HepG2 (cell line): Measurements from ENCODE around the gene PAFAH1B1. TPM values are rescaled to one million over a fixed set of nuclear protein-coding genes. Genes with fewer than 3 reads are reported as not detected.

Source experiments
- AGO2 ChIP-seq: fragments of 200-400 bp; formaldehyde crosslinking; optimal IDR thresholded peaks from 2 replicates; pipeline ENCODE3; 2017; ENCODE audit warnings: mild to moderate bottlenecking, low read depth, low read length, moderate library complexity
- CSRNP1 ChIP-seq: sonication (generic); formaldehyde crosslinking; IDR thresholded peaks from 2 replicates; pipeline ENCODE4 v1.8.1; 2023; ENCODE audit warnings: mild to moderate bottlenecking, missing genetic modification reagents
- HOXA5 ChIP-seq: sonication (generic); formaldehyde crosslinking; IDR thresholded peaks from 2 replicates; pipeline ENCODE4 v1.4.0; 2020; ENCODE audit warnings: missing genetic modification reagents
- MEIS2 ChIP-seq: sonication (generic); formaldehyde crosslinking; IDR thresholded peaks from 2 replicates; pipeline ENCODE4 v1.9.0; 2021; ENCODE audit warnings: mild to moderate bottlenecking, missing genetic modification reagents
- ZBTB4 ChIP-seq: sonication (generic); formaldehyde crosslinking; IDR thresholded peaks from 2 replicates; pipeline ENCODE4 v1.4.0; 2020; ENCODE audit warnings: missing genetic modification reagents, mild to moderate bottlenecking, borderline replicate concordance
- ZFX ChIP-seq: sonication (generic); formaldehyde crosslinking; IDR thresholded peaks from 2 replicates; pipeline ENCODE4 v1.4.0; 2020; ENCODE audit warnings: mild to moderate bottlenecking, low read depth, missing genetic modification reagents, moderate library complexity
- ZNF142 ChIP-seq: sonication (generic); formaldehyde crosslinking; IDR thresholded peaks from 2 replicates; pipeline ENCODE4 v1.4.0; 2020; ENCODE audit warnings: missing genetic modification reagents
- ZNF777 ChIP-seq: sonication (generic); formaldehyde crosslinking; IDR thresholded peaks from 2 replicates; pipeline ENCODE4 v1.4.0; 2020; ENCODE audit warnings: missing genetic modification reagents
- polyA plus RNA-seq, 8 experiments: library from polyadenylated mRNA; depleted of rRNA in 3 of 8; stranded (reverse) in 7 of 8; unstranded in 1 of 8; fragments of >200 nt; fragmentation: Illumina TruSeq in 4 of 8; extraction: Trizol in 4 of 8; gene quantifications; 2 replicates each; pipeline versions ENCODE4 v1.2.1 to v1.2.3, GENCODE V29; 2011 to 2016; ENCODE audit warnings: low read depth in 4 of 8, missing spikeins in 1 of 8, mixed read lengths in 1 of 8; ENCODE audit not compliant: insufficient read depth in 1 of 8
- total RNA-seq, 5 experiments: library from RNA; depleted of rRNA; stranded (reverse); fragments of >200 nt; fragmentation: Illumina TruSeq; extraction: Trizol; gene quantifications; 2 replicates each; pipeline ENCODE4 v1.2.3, GENCODE V29; 2016; ENCODE audit warnings: low read depth in 1 of 5
- TF ChIP-seq, protein P1 (sequence below): sonication (generic); formaldehyde crosslinking; IDR thresholded peaks from 2 replicates; pipeline ENCODE4 v1.4.0; 2020; ENCODE audit warnings: mild to moderate bottlenecking, low read depth, missing genetic modification reagents
- TF ChIP-seq, protein P2 (sequence below): sonication (generic); formaldehyde crosslinking; IDR thresholded peaks from 2 replicates; pipeline ENCODE4 v1.4.0; 2020; ENCODE audit warnings: missing genetic modification reagents
- TF ChIP-seq, protein P3 (sequence below): sonication (generic); formaldehyde crosslinking; IDR thresholded peaks from 2 replicates; pipeline ENCODE4 v1.8.0; 2022; ENCODE audit warnings: missing genetic modification reagents, mild to moderate bottlenecking, moderate library complexity, borderline replicate concordance

The PAFAH1B1 gene
- total and polyA plus RNA-seq, 2 of the 13 experiments (the other 11 are each of a cell fraction or from before 2014, with no cell fraction given), result 46.0 to 64.9 TPM

DNA sequence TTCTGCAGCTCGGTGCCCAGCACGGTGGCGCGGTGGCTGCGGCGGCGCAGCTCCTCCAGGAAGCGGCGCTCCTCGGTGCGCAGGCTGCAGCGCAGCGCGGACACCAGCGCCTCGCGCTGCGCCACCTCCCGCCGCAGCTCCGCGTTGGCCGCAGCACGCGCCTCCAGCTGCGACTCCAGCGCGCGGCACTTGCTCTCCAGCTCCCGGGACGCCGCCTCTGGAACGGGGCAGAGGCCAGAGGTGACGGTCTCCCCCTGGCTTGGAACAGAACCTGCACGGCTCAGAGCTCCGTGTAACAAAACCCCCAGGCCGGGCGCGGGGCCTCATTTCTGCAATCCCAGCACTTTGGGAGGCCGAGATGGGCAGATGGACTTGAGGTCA is 131.3 kb downstream of the PAFAH1B1 start (continued):
- TF ChIP-seq ZNF142, result no peak; the same call in 1 of the 2 replicates
- peak; percentile 63; the same call in 1 of the 2 replicates for TF ChIP-seq MEIS2 (CRISPR knock-in tag)
- TF ChIP-seq, protein P1, sequence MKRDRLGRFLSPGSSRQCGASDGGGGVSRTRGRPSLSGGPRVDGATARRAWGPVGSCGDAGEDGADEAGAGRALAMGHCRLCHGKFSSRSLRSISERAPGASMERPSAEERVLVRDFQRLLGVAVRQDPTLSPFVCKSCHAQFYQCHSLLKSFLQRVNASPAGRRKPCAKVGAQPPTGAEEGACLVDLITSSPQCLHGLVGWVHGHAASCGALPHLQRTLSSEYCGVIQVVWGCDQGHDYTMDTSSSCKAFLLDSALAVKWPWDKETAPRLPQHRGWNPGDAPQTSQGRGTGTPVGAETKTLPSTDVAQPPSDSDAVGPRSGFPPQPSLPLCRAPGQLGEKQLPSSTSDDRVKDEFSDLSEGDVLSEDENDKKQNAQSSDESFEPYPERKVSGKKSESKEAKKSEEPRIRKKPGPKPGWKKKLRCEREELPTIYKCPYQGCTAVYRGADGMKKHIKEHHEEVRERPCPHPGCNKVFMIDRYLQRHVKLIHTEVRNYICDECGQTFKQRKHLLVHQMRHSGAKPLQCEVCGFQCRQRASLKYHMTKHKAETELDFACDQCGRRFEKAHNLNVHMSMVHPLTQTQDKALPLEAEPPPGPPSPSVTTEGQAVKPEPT, result no peak
- TF ChIP-seq, protein P2, sequence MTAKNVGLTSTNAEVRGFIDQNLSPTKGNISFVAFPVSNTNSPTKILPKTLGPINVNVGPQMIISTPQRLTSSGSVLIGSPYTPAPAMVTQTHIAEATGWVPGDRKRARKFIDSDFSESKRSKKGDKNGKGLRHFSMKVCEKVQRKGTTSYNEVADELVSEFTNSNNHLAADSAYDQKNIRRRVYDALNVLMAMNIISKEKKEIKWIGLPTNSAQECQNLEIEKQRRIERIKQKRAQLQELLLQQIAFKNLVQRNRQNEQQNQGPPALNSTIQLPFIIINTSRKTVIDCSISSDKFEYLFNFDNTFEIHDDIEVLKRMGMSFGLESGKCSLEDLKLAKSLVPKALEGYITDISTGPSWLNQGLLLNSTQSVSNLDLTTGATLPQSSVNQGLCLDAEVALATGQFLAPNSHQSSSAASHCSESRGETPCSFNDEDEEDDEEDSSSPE (CRISPR knock-in tag), result peak; percentile 75
- no peak for TF ChIP-seq ZNF777 (CRISPR knock-in tag)
- no peak for TF ChIP-seq ZBTB4
- TF ChIP-seq AGO2, result no peak
- TF ChIP-seq, protein P3, sequence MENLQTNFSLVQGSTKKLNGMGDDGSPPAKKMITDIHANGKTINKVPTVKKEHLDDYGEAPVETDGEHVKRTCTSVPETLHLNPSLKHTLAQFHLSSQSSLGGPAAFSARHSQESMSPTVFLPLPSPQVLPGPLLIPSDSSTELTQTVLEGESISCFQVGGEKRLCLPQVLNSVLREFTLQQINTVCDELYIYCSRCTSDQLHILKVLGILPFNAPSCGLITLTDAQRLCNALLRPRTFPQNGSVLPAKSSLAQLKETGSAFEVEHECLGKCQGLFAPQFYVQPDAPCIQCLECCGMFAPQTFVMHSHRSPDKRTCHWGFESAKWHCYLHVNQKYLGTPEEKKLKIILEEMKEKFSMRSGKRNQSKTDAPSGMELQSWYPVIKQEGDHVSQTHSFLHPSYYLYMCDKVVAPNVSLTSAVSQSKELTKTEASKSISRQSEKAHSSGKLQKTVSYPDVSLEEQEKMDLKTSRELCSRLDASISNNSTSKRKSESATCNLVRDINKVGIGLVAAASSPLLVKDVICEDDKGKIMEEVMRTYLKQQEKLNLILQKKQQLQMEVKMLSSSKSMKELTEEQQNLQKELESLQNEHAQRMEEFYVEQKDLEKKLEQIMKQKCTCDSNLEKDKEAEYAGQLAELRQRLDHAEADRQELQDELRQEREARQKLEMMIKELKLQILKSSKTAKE (CRISPR knock-in tag), result no peak
- TF ChIP-seq ZFX (CRISPR knock-in tag), result 0 out of 2 replicates have a peak, but pooled peaks have one; percentile 16
- no peak for TF ChIP-seq HOXA5 (CRISPR knock-in tag)
- no peak for TF ChIP-seq CSRNP1 (CRISPR knock-in tag)
